ENCODE results near the gene DTNBP1.

The DTNBP1 gene

DNA sequence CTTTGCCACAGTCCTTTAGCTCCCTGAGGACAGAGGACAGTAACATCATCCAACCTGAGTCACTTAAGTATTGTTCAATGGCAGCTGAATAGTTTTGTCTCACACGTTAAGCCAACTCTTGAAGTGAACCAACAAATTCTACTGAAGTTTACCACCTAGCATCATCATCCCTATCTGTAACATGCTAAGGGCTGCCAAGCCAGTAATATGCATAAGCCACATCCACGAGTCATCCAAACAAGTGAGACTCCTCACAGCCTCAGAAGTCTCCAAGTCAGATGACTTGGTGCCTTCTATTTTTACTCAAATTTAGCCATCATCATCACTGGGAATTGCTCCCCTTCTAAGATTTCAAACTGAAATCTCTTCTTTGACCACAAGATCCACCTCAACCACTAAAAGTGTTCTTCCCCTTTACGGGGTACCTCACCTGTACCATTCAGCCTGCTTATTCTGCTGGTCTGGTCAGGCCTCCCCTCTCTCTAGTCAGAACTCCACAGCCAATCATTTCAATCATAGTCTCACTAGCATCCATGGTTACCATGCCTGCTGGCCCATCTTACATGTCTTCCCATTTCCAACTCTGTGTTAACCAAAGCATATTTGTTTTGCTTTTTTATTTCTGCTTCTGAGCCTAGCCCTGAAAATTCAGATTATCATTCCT lies 73.7 kb downstream of the DTNBP1 start:
- DNase-seq = no peak

DNA sequence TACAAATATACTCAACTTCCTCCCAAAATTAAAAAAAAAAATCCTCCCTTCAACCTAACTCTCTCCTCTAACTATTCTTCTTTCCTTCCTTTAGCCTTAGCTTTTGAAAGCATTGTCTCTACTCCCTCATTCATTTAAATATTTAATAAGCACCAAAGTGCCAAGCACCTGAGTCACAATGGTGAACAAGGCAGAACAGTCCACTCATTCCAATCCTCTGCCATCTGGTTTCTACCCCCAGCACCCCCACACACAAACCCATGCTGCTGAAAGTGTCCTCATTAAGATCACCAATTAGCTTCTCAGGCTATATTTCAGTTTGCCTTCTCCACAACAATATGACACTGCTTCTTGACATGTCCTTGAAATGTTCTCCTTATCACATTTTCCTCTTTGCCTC lies 76.3 kb downstream of the DTNBP1 start:
- no peak for DNase-seq

DNA sequence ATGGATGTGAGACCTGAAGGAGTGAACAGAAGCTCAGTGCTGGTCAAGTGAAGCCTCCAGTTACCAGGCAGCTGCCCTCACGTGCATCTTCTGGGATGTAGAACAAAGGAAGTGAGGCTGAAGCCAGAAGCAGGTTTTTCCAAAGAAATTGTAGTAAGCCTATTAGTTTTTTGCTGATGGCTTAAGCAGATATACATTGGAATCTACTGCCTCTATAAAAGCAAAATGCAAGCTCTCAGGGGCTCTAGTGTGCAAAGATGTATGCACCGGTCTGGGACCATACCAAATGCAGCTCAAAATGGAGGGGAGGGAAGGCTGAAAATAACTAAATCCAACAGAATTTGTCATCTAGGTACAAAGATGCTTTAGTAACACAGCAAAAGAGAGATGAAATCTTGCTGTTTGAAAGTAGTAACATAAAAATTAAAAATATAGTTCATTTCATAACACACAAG lies 77.0 kb downstream of the DTNBP1 start:
- no peak for DNase-seq

DNA sequence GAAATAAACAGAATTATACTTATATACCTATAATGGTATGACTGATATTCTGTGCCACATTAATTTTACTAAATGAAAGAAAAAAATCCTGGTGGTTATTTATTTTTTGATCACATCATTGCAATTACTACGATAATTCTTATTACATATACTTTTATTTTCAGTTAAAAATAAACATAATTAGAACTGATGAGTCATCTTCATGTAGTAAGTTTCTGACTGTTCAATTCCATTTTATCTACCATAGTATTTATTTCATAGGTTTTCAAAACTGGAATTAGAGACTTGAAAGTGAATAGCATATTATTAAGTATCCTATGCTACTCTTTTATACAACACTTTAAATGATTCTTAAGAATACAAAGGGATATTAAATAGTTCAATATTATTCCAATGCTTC lies 80.3 kb downstream of the DTNBP1 start:
- DNase-seq = no peak

DNA sequence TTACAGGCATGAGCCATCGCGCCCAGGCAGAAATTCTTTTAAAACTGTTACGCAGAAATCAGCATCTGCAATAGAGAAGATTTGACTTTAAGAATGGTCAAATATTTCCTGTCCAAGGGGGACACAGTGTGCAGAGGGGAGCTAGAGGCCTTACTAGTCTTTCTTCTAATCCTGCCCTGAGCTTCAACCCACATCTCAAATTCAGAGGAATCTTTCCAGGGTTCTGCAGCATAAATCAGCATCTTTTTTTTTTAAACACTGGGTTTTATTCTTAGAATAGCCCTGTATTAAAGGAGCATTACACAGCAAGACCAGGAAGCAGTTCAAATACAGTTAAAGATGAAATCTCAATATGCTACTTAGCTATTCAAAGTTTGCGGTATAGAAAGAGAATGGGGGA lies 81.1 kb downstream of the DTNBP1 start:
- DNase-seq = no peak

DNA sequence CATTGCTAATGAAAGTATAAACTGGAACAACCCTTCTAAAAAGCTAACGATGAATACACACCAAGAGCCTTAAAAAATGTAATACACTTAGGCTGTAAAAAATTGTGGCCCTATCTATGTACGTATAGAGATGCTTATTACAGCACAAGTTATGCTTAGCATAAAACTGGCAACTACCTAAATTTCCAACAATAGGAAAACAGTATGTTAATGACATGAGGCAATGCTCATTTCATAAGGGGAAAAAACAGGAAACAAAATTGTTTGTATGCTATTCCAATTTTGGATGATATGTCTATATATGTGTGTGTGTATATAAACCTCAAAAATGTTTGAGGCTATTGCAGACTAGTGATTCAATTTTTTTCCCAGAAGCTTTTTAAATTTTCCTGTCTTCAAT lies 82.5 kb downstream of the DTNBP1 start:
- no peak for DNase-seq

DNA sequence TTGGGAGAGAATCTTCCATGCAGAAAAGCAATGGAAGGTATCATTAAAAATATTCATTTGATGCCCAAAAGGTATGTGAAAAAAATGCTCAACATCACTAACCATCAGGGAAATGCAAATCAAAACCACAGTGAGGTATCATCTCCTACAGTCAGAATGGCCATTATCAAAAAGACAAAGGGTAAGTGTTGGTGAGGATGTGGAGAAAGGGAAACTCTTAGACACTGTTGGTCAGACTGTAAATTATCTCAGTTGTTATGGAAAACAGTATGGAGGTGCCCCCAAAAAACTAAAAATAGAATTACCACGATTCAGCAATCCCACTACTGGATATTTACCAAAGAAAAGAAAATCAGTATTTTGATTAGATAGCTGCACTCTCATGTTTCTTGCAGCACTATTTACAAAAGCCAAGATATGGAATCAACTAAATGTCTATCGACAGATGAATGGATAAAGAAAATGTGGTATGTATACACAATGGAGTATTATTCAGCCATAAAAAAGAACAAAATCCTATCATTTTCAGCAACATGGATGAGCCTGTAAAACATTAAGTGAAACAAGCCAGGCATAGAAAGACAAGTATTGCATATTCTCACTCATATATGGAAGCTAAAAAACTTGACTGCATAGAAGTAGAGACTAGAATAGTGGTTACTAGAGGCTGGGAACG lies 84.0 kb downstream of the DTNBP1 start:
- no peak for DNase-seq

DNA sequence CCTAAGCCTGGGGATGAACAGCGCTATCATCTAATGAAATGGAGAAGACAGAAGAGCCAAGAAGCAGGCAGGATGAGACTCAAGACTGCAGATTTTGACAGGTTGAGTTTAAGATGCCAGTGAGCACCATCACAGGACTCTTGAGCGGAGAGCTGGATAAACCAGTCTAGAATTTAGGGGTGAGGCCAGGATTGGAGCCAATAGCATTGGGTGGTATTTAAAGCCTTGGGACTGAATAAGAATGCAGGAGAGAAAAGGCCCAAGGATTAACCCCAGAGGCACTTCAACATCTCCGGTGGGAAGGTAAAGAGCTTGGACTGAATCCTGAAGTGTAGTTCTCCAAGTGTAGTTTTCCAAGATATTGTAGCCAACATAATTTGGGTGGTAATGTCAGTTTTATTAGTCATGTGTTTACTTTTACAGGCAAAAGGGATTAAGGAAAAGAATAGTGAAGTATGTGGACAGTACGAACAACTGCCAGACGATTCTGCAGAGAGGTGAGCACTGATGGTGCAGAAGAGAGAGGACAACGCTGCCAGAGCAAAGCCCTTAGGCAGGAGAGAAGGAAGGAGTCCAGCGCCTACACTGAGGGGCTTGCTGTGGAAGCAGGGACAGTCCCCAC lies 85.2 kb downstream of the DTNBP1 start:
- no peak for DNase-seq

DNA sequence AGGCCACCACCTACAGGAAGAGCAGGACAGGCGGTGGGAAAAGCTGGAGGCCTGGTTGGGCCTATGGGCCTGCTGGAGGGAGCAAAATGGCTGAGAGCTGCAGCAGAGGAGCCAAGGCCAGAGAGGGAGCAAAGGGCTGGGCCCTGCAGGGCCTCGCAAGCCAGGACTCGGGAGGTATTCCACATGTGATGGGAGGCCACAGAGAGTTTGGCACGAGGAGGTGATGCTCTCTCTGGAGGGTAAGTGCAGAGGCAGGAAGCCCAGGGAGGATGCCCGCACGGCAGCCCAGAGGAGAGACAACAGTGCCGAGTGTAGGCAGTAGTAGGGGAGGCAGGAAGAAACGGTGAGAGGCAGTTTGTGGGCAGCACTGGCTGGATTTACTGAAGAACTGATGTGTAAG lies 85.7 kb downstream of the DTNBP1 start:
- DNase-seq = no peak

DNA sequence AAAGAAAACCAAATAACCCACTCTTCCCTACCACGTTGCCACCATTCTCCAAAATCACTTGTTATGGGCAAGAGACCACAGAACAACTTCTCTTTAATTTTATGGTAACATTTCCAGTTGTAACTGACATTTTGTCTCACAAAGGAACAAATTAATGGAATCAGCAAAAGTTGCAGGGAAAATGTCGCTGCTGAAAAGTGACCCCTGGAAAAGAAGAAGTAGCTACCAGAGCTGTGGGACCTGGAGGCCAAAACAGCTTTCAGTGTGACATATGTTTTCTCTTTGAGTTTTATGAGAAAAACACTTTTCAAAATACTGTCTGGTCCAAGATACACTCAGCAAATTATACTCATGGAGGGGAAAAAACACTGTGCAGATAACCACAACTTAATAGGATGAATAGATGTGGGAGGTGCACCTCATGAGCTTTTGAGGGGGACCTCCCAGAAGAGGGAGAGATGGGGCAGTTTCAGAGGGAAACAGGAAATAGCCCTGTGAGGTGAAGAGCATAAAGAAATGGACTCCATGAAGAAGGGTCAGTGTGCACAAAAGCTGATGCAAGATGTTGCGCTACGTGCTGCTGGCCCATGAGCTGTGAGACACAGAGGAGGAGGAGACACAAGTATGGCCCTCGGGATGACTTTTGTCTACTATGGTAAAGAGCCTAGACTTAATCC lies 87.3 kb downstream of the DTNBP1 start:
- no peak for DNase-seq

DNA sequence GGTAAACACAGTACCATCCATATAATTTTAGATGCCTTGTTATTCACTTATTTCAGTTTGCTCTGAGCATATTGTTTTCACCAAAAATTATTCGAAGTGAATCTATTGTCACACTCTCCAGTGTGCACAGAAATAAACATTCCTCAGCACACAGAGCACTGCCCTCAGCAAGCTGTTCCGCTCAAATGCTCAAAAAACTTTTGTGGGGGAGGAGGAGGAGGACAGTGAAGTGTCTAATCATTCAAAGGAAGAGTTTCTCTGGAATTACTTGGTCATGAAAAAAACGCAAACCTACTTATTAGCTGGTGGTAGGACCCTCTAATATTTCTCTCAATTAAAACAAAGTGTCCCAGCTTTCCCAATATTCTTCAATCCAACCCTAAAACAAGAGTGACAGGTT lies 88.3 kb downstream of the DTNBP1 start:
- no peak for DNase-seq

DNA sequence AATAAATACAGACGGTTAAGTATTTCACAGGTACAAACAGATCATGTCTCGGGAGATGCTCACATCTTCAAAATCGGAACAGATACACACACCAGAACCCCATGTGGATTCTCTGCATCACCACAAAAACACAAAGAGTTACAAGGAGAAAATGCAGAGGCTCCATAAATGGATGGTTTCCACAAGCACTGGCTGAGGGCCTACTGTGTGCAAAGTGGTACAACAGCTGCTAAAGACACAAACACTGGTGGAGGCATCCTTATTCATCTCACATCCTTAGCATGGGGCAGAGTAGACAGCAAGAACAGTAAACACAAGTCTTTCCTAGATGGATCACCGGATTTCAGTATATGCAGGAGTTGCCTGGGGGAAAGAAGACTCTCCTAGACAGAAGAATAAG lies 88.8 kb downstream of the DTNBP1 start:
- DNase-seq = no peak

DNA sequence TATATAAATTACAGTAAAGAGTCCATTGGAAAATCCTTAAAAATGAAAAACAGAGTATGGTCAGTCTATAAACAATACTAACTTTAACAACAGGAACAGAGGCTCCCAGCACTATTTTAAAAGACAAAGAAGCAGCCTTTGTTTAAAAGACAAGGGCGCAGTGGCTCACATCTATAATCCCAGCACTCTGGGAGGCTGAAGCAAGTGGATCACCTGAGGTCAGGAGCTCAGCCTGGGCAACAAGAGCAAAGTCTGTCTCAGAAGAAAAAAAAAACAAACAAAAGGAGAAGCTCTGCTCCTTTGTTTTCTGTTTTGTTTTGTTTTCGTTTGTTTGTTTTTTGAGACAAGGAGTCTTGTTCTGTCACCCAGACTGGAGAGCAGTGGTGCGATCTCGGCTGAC lies 89.4 kb downstream of the DTNBP1 start:
- DNase-seq = no peak

DNA sequence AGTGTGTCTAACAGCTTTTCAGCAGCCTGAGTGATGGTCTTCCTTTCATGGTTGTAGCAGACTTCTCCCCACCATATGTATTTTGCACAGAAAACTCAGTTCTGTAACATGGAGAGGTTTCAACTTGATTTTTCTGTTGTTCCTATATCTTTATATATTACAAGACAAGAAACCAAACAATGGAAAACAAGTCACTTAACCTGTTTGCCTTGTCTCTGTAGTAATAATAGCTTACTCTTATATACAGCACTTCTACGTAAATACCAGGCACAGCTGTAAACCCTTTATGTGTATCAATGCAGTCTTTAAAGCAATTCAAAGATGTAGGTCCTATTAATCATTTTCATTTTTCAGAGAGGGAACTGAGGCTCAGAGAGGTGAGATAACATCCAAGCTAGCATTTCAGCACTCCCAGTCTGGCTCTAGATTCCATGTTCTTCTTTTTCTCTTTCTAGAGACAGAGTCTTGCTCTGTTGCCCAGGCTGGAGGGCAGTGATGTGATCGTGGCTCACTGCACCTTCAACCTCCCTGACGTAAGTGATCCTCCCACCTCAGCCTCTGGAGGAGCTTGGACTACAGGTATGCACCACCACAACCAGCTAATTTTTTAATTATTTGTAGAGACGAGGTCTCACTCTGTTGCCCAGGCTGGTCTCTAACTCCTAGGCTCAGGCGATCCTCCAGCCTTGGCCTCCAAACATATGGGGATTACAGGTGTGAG lies 90.4 kb downstream of the DTNBP1 start:
- no peak for DNase-seq

DNA sequence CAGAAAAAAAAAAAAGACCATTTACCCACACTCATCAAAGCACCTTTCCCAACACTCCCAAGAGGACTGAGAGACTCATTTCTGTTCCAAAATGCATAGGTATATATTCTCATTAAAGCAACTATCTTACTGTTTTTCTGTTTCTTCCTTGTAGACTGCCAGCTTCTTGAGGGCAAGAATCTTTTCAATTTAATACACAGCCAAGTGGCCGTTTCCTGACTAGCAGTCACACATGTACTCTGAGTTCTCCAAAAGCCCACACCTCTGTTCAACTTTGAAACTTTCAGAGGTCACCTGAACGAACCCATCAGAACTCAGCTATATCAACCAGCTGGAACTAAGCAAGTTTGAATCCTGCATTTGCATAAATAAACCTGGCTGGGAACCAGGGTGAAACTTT lies 92.7 kb downstream of the DTNBP1 start:
- DNase-seq = no peak

DNA sequence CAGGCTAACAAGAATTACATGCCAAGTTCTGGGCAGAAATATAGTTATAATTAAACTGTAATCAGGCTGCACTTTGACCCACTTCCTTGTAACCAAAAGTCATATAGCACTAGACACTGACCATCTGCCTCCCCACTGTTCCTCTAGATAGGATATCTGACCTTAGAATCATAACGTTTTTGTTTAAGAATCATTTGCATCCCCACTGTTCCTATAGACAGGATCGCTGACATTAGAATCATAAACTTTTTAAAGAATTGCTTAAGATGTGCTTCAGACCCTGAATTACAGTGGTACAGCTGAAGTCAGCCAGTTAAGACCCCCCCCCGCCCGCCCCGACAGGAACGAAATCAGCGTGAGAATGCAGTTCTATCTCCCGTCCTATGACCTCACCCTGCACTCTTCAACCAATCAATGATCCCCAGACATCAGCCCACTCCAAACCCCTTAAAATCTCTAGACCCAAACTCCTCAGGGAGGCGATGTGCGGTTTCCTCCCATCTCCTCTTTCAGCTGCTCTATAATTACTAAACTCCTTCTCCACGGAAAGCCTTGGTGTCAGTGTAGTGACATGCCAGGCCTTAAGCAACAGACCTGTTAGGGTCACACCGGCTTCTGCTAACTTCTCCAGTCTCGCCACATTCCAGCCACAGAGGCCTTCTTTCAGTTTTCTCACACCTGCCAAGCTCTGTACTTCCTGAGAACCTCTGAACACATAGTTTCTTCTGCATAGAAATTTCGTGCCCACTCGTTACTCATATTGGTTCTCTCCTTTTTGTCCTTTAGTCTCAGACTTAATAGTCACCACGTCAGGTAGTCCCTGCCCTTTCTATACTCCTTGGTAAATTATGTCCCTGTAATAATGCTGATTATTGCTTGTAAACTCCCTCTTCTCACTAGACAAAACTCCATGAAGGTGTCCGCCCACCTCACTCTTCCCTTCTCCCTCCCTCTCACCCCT lies 93.5 kb downstream of the DTNBP1 start:
- no peak for DNase-seq

DNA sequence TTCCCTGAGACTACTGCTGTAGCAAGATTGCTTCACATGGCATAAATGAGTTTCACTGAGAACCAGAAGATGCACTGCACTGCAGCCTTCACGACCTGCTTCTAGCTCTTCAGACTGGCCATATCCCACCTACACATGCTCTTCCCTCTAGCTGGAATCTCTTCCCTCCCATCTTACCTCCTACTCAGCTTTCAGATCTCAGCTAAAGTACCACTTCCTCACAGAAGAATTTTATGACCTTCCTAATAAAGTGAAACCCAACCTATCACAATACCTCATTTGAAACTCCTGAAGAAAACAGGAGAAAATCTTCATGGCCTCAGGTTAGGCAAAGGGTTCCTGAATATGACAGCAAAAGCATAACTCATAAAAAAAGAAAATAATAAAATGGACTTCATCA lies 99.9 kb downstream of the DTNBP1 start:
- no peak for DNase-seq

DNA sequence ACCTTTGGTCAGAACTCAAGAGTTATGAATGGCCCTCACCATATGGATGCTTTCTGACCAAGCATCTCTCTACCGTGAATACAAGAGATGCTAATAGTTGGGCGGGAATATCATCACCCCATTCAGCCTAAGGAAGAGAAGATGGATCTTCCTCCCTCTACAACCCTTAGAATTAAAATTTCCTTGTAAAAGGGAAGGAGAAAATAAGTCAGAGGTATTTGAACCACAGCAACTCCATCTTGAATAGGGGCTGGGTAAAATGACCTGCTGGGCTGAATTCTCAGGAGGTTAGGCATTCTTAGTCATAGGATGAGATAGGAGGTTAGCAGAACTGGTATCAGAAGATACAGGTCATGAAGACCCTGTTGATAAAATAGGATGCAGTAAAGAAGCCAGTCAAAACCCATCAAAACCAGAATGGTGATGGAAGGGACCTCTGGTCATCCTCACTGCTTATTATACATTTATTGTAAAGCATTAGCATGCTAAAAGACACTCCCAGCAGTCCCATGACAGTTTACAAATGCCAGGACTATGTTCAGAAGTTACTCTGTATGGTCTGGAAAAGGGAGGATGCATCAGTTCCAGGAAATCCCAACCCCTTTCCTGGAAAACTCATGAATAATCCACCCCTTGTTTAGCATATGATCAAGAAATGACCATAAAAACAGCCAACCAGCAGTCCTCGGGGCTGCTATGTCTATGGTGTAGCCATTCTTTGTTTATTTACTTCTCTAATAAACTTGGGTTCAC lies 101.2 kb downstream of the DTNBP1 start:
- no peak for DNase-seq

DNA sequence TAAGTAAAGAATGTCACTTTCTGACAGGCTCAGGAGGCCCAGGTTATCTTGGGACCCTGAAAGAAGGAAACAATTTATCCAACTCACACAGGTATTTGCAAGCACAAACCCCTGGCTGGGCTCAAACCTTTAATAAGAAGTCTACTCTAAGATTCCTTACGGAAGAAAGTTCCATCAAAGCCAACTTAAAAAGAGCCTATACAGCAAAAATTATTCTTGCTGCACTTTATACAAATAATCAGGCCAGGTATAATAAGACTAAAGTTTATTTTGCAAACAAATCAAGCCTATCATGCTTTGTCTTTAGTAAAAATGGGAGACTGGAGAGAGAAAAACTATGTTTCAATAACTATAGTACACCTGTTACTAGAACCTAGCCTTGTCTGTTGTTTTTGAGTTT lies 102.1 kb downstream of the DTNBP1 start:
- no peak for DNase-seq

DNA sequence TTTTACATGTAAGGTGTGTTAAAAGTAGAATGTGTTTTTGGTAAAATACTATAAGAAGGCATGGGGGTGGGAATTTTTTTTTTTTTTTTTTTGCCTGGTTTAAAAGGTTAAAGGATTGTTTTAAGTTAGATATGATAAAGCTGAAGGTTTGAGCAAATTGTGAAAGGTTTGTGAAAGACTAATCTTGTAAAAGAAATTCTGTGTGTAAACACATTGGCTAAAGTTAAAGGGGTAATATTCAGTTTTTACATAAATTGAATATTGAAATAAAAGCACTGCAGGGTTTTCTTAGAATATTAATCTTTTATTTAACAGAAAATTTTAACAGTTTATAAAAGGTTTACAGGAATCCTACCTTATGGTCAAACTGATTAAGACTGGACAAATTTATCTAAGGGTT lies 105.7 kb downstream of the DTNBP1 start:
- DNase-seq = no peak

DNA sequence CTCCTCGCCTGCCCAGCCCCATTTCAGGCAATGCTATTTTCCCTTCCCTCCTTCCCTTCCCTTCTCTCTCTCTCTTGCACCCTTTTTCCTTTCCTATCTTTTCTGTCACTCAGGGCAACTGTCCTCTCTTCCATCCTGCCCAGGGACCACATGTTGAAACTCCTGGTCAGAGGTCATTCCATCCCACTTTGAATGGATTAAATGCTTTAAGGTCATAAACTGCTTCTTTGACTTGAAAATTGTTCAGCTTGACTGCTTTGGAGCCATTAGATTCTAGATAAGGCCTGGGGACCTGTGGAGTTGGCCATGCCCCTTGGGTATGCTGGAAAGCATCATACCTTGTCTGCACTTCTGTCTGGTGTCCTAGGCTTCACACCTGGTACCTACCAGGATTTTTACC lies 106.1 kb downstream of the DTNBP1 start:
- DNase-seq = no peak
